ENCODE data around the gene GPR161.
"Not testable (repeated sequence)": the region's sequence is repeated elsewhere in the genome, so short reads cannot be mapped to it uniquely, and the experiment has no call there.

The GPR161 gene

DNA sequence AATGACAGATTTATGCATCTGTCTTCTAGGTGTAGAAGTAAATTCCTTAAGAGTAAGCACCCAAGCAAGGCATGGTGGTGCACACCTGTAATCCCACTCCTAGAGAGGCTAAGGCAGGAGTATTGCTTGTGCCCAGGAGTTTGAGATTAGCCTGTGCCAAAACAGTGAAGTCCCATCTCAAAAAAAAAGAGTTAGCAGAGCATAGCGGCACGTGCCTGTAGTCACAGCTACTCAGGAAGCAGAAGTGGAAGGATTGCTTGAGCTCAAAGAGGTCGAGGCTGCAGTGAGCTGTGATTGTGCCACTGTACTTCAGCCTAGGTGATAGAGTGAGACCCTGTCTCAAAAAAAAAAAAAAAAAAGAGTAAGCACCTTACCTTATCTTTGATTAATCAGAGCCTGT, 26.9 kb upstream of the GPR161 start:
- Histone ChIP-seq H3K9ac (ENCODE audit: low read depth, low read length) (no peak overlapping the region), H3K4me1 (ENCODE audit: control insufficient read depth, insufficient read depth, low read length) (no peaks in the 10 kb centered on the region), H3K9me3 (ENCODE audit: control insufficient read depth, insufficient read depth, low read length) (no peaks in the 10 kb centered on the region), H3K27me3 (ENCODE audit: control insufficient read depth, insufficient read depth, low read length) (no peaks in the 10 kb centered on the region), H3K36me3 (ENCODE audit: control insufficient read depth, insufficient read depth, low read length) (no peaks in the 10 kb centered on the region), H3K4me3 (ENCODE audit: low read depth, low read length) (no peak overlapping the region)

DNA sequence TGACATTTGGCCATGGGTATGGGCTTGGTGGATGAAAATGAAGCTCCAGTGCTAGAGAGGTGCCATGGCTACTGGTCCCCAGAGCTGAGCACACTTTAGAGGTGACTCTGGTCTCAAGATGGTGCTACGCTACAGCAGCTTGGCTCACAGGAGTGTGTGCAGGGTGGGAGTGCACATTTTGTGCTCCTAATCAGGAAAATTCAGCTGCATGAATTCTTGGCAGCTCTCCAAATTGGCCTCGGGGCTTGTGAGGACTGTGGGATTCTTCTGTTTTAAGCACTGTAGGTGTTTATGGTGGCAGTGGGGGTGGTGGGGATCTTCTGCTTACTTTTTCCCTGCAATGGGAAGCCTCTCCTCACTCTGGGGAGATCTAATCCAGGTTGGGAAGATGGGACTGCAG, 24.7 kb upstream of the GPR161 start:
- no peaks in the 10 kb centered on the region for H3K9me3 ChIP-seq (ENCODE audit: control insufficient read depth, insufficient read depth, low read length)
- H3K36me3 ChIP-seq (ENCODE audit: control insufficient read depth, insufficient read depth, low read length): no peaks in the 10 kb centered on the region
- H3K27me3 ChIP-seq (ENCODE audit: control insufficient read depth, insufficient read depth, low read length): no peaks in the 10 kb centered on the region
- no peaks in the 10 kb centered on the region for H3K4me1 ChIP-seq (ENCODE audit: control insufficient read depth, insufficient read depth, low read length)
- H3K9ac ChIP-seq (ENCODE audit: low read depth, low read length): no peak overlapping the region
- H3K4me3 ChIP-seq (ENCODE audit: low read depth, low read length): no peak overlapping the region

DNA sequence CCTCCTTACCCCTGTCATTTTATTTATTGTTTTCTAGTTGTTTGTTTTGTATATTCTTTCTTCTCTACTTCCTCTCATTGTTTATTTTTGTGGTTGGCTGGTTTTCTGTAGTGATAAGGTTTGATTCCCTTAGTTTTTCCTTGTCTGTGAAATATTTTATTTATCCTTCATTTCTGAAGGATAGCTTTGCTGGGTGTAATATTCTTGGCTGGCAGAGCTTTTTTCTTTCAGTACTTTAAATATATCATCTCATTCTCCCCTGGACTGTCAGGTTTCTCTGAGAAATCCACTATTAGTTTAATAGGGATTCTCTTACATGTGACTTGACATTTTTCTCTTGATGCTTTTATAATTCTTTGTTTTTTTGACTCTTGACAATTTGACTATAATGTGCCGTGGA, 23.2 kb upstream of the GPR161 start:
- no peaks in the 10 kb centered on the region for H3K4me1 ChIP-seq (ENCODE audit: control insufficient read depth, insufficient read depth, low read length)
- H3K27me3 ChIP-seq (ENCODE audit: control insufficient read depth, insufficient read depth, low read length): no peaks in the 10 kb centered on the region
- H3K9me3 ChIP-seq (ENCODE audit: control insufficient read depth, insufficient read depth, low read length): no peaks in the 10 kb centered on the region
- no peaks in the 10 kb centered on the region for H3K36me3 ChIP-seq (ENCODE audit: control insufficient read depth, insufficient read depth, low read length)
- no peak overlapping the region for H3K9ac ChIP-seq (ENCODE audit: low read depth, low read length)
- no peak overlapping the region for H3K4me3 ChIP-seq (ENCODE audit: low read depth, low read length)

DNA sequence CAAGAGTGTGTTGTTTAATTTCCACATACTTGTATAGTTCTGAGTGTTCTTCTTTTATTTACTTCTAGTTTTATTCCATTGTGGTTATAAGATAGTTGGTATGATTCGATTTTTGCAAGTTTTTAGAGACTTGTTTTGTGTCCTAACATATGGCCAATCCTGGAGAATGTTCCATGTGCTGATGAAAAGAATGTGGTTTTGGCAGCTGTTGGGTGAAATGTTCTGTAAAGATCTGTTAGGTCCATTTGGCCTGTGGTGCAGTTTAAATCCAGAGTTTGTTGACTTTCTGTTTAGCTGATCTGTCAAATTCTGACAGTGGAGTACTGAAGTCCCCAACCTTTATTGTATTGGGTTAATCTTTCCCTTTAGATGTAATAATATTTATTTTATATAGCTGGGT, 22.5 kb upstream of the GPR161 start:
- Histone ChIP-seq H3K4me3 (ENCODE audit: low read depth, low read length) (no peak overlapping the region), H3K9ac (ENCODE audit: low read depth, low read length) (no peak overlapping the region), H3K4me1 (ENCODE audit: control insufficient read depth, insufficient read depth, low read length) (no peaks in the 10 kb centered on the region), H3K9me3 (ENCODE audit: control insufficient read depth, insufficient read depth, low read length) (no peaks in the 10 kb centered on the region), H3K27me3 (ENCODE audit: control insufficient read depth, insufficient read depth, low read length) (no peaks in the 10 kb centered on the region), H3K36me3 (ENCODE audit: control insufficient read depth, insufficient read depth, low read length) (no peaks in the 10 kb centered on the region)

DNA sequence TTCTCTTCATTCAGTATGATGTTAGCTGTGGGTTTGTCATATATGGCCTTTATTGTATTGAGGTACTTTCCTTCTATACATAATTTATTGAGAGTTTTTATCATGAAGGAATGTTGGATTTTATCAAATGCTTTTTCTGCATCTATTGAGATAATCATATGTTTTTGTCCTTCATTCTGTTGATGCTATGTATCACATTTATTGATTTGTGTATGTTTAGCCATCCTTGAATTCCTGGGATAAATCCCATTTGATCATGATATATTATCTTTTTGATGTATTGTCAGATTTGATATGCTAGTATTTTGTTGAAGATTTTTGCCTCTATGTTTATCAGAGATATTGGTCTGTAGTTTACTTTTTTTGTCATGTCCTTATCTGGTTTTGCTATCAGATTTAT, 20.9 kb upstream of the GPR161 start:
- Histone ChIP-seq H3K36me3 (ENCODE audit: control insufficient read depth, insufficient read depth, low read length) (no peaks in the 10 kb centered on the region), H3K4me1 (ENCODE audit: control insufficient read depth, insufficient read depth, low read length) (no peaks in the 10 kb centered on the region), H3K9me3 (ENCODE audit: control insufficient read depth, insufficient read depth, low read length) (no peaks in the 10 kb centered on the region), H3K9ac (ENCODE audit: low read depth, low read length) (no peak overlapping the region), H3K4me3 (ENCODE audit: low read depth, low read length) (no peak overlapping the region), H3K27me3 (ENCODE audit: control insufficient read depth, insufficient read depth, low read length) (no peaks in the 10 kb centered on the region)

DNA sequence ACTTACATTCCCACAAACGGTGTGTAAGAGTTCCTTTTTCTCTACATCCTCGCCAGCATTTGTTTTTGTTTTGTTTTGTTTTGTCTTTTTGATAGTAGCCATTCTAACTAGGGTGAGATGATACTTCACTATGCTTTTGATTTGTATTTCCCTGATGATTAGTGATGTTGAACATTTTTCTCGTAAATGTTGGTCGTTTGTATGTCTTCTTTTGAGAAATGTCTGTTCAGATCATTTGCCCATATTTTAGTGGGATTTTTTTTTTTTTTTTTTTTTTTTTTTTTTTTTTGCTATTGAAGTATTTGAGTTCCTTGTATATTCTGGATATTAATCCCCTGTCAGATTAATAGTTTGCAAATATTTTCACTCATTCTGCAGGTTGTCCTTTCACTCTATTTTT, 19.2 kb upstream of the GPR161 start:
- H3K27me3 ChIP-seq (ENCODE audit: control insufficient read depth, insufficient read depth, low read length): no peaks in the 10 kb centered on the region
- no peaks in the 10 kb centered on the region for H3K9me3 ChIP-seq (ENCODE audit: control insufficient read depth, insufficient read depth, low read length)
- no peaks in the 10 kb centered on the region for H3K36me3 ChIP-seq (ENCODE audit: control insufficient read depth, insufficient read depth, low read length)
- H3K9ac ChIP-seq (ENCODE audit: low read depth, low read length): no peak overlapping the region
- H3K4me1 ChIP-seq (ENCODE audit: control insufficient read depth, insufficient read depth, low read length): peaks cover 10% of the 10 kb centered on the region
- no peak overlapping the region for H3K4me3 ChIP-seq (ENCODE audit: low read depth, low read length)

DNA sequence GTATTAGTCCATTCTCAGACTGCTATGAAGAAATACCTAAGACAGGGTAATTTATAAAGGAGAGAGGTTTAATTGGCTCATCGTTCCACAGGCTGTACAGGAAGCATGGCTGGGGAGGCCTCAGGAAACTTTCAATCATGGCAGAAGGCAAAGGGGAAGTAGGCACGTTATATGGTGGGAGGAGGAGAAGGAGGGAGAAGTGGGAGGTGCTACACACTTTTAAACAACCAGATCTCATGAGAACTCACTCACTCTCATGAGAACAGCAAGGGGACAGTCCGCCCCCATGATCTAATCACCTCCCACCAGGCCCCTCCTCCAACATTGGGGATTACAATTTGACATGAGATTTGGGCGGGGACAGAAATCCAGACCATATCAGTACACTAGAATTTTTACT, 18.0 kb upstream of the GPR161 start:
- not testable (repeated sequence) for H3K27me3 ChIP-seq (ENCODE audit: control insufficient read depth, insufficient read depth, low read length); H3K36me3 ChIP-seq (ENCODE audit: control insufficient read depth, insufficient read depth, low read length); H3K9me3 ChIP-seq (ENCODE audit: control insufficient read depth, insufficient read depth, low read length); H3K4me1 ChIP-seq (ENCODE audit: control insufficient read depth, insufficient read depth, low read length); H3K9ac ChIP-seq (ENCODE audit: low read depth, low read length); H3K4me3 ChIP-seq (ENCODE audit: low read depth, low read length)

DNA sequence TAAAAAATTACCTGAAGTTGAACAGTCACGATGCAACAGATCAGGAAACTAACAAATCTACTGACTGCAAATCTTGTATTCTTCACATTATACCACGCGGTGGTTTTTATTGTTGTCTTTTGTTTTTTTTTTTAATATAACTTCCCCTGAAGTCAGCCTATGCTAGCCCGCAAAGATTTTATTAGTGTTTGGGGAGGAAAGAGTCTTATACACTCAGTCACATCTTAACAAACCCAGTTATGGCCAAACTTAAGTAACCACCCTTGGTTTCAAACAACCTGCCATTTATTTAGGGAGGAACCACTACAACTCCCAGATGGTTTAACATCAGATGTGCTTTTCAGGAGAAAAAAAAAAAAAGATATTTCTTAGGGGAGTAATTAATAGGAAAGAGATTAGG, 15.2 kb upstream of the GPR161 start:
- Histone ChIP-seq H3K36me3 (ENCODE audit: control insufficient read depth, insufficient read depth, low read length) (no peaks in the 10 kb centered on the region), H3K9ac (ENCODE audit: low read depth, low read length) (no peak overlapping the region), H3K9me3 (ENCODE audit: control insufficient read depth, insufficient read depth, low read length) (no peaks in the 10 kb centered on the region), H3K4me3 (ENCODE audit: low read depth, low read length) (no peak overlapping the region), H3K27me3 (ENCODE audit: control insufficient read depth, insufficient read depth, low read length) (no peaks in the 10 kb centered on the region), H3K4me1 (ENCODE audit: control insufficient read depth, insufficient read depth, low read length) (peaks cover 10% of the 10 kb centered on the region)

DNA sequence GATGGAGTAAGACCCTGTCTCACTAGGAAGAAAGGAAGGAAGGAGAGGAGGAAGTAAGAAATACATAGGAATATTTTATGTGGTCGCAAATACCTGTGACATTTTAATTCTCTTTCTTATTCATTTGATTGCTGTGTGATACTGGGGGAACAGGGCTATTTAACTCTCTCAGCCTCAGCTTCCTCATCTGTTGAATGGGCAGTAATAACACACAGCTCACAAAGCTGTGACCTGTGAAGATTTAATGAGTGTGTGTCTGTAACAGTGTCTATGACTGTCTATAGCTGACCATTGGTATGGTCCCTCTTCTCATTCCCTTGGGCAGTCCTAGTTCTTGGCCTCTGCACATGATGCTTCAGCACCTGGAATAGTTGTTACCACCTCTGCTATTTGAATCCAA, 13.6 kb upstream of the GPR161 start:
- Histone ChIP-seq H3K4me1 (ENCODE audit: control insufficient read depth, insufficient read depth, low read length) (peaks cover 12% of the 10 kb centered on the region), H3K9me3 (ENCODE audit: control insufficient read depth, insufficient read depth, low read length) (no peaks in the 10 kb centered on the region), H3K36me3 (ENCODE audit: control insufficient read depth, insufficient read depth, low read length) (no peaks in the 10 kb centered on the region), H3K27me3 (ENCODE audit: control insufficient read depth, insufficient read depth, low read length) (no peaks in the 10 kb centered on the region), H3K9ac (ENCODE audit: low read depth, low read length) (no peak overlapping the region), H3K4me3 (ENCODE audit: low read depth, low read length) (no peak overlapping the region)

DNA sequence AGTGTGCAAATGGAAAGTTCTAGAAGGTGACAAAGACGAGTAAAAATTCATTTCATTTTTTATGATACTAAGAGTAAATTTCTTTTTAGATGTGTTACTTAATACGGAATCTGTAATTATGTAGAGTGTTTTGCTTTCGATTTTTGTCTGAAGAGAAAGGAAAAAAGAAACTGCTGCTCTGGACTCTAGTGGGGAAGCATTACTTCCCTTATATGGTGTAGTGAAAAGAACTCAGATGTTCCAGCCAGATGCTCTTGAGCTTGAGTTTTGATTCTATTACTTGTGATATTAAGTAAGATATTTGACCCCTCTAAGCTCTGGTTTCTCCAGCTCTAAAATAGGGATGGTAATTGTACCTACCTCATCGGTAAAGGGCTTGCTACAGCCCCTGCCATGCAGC, 12.2 kb upstream of the GPR161 start:
- Histone ChIP-seq H3K9ac (ENCODE audit: low read depth, low read length) (no peak overlapping the region), H3K36me3 (ENCODE audit: control insufficient read depth, insufficient read depth, low read length) (no peaks in the 10 kb centered on the region), H3K27me3 (ENCODE audit: control insufficient read depth, insufficient read depth, low read length) (no peaks in the 10 kb centered on the region), H3K4me1 (ENCODE audit: control insufficient read depth, insufficient read depth, low read length) (peaks cover 12% of the 10 kb centered on the region), H3K4me3 (ENCODE audit: low read depth, low read length) (no peak overlapping the region), H3K9me3 (ENCODE audit: control insufficient read depth, insufficient read depth, low read length) (no peaks in the 10 kb centered on the region)

DNA sequence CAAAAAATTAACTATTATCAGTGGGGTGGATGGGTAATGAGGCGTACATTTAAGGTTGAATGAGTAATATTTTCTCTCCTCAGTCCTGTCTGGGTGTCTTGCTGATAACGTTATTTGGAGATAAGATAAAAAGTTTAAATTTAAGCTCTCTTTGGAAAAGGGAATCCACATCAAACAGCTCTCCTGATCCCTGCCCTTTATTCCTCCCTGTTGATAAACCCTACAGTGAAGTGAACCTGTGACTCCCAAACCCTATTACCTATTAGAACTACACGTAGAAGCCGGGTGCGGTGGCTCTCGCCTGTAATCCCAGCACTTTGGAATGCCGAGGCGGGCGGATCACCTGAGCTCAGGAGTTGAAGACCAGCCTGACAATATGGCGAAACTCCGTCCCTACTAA, 9.9 kb upstream of the GPR161 start:
- no peaks in the 10 kb centered on the region for H3K27me3 ChIP-seq (ENCODE audit: control insufficient read depth, insufficient read depth, low read length)
- no peaks in the 10 kb centered on the region for H3K36me3 ChIP-seq (ENCODE audit: control insufficient read depth, insufficient read depth, low read length)
- no peak overlapping the region for H3K4me3 ChIP-seq (ENCODE audit: low read depth, low read length)
- H3K4me1 ChIP-seq (ENCODE audit: control insufficient read depth, insufficient read depth, low read length): peaks cover 7% of the 10 kb centered on the region
- H3K9ac ChIP-seq (ENCODE audit: low read depth, low read length): no peak overlapping the region
- no peaks in the 10 kb centered on the region for H3K9me3 ChIP-seq (ENCODE audit: control insufficient read depth, insufficient read depth, low read length)

DNA sequence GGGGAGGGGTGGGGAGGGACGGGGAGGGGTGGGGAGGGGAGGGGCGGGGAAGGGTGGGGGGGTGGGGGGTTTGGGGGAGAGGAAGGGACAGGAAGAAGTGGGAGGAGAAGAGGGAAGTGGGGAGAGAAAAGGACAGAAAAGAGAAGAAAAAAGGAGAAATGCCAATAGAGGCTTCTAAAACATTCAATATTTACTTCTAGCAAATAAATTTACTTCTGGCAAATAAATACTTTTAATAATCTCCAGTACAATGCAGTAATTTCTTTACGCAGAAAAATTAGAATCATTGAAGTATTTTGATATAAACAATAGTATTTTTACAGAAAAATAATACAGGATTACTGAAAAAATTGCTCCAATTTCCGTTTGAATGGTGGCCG, 9.4 kb upstream of the GPR161 start:
- peaks cover 3% of the 10 kb centered on the region for H3K4me1 ChIP-seq (ENCODE audit: control insufficient read depth, insufficient read depth, low read length)
- no peak overlapping the region for H3K4me3 ChIP-seq (ENCODE audit: low read depth, low read length)
- H3K36me3 ChIP-seq (ENCODE audit: control insufficient read depth, insufficient read depth, low read length): no peaks in the 10 kb centered on the region
- H3K27me3 ChIP-seq (ENCODE audit: control insufficient read depth, insufficient read depth, low read length): no peaks in the 10 kb centered on the region
- H3K9me3 ChIP-seq (ENCODE audit: control insufficient read depth, insufficient read depth, low read length): no peaks in the 10 kb centered on the region
- no peak overlapping the region for H3K9ac ChIP-seq (ENCODE audit: low read depth, low read length)
